Lower leg skin (tissue), 4 donors: Measurements from ENCODE around the gene MTFR2. TPM values are rescaled to one million over a fixed set of nuclear protein-coding genes. Genes with fewer than 3 reads are reported as not detected.
A peak's percentile ranks its signal among the peaks of the same experiment; 100 is the strongest.

ENCODE experiments used
- DNase-seq, 2 donors: peaks; one replicate each; pipeline ENCODE4 v3.0.0-alpha.2; 2019; ENCODE audit warnings: low spot score in 2 of 2
- H3K4me3 ChIP-seq: fragments of 200-600 bp; sonication (generic); 2 replicates; pipeline ENCODE4 v1.5.1; 2017; ENCODE audit warnings: mild to moderate bottlenecking, low read depth; ENCODE audit not compliant: poor library complexity, severe bottlenecking
- POLR2A ChIP-seq, 2 donors: fragments of 450-650 bp; IDR thresholded peaks; one replicate each; pipeline ENCODE4 v1.6.1; 2016 to 2017; ENCODE audit warnings: antibody characterized with exemption in 2 of 2, mild to moderate bottlenecking in 1 of 2, moderate library complexity in 1 of 2
- WGBS, 2 donors: methylation state at CpG; one replicate each; pipeline ENCODE4 v1.1.5; 2018; 5-methylcytosine and 5-hydroxymethylcytosine counted together
- intact Hi-C: fragments of 100-400 bp; cut with DNase I; formaldehyde crosslinking; loops from one replicate; pipeline ENCODE4 v1.15.0; 2023; ENCODE audit warnings: low total_unique reads
- total RNA-seq, 4 donors: library from RNA; depleted of rRNA; stranded (reverse); fragments of >200 nt; gene quantifications; one replicate each; pipeline ENCODE4 v1.1.0, GENCODE V29; 2016
- TF ChIP-seq, protein P1 (sequence below), 3 donors: fragments of 450-650 bp; IDR thresholded peaks; one replicate each; pipeline ENCODE4 v1.5.1; 2016; ENCODE audit warnings: antibody characterized with exemption in 3 of 3, mild to moderate bottlenecking in 3 of 3, moderate library complexity in 2 of 3

MTFR2 gene
- total RNA-seq, 4 donors from 2014 or later, result 0.49 to 1.3 (median 0.76) TPM; not detected in 1

DNA sequence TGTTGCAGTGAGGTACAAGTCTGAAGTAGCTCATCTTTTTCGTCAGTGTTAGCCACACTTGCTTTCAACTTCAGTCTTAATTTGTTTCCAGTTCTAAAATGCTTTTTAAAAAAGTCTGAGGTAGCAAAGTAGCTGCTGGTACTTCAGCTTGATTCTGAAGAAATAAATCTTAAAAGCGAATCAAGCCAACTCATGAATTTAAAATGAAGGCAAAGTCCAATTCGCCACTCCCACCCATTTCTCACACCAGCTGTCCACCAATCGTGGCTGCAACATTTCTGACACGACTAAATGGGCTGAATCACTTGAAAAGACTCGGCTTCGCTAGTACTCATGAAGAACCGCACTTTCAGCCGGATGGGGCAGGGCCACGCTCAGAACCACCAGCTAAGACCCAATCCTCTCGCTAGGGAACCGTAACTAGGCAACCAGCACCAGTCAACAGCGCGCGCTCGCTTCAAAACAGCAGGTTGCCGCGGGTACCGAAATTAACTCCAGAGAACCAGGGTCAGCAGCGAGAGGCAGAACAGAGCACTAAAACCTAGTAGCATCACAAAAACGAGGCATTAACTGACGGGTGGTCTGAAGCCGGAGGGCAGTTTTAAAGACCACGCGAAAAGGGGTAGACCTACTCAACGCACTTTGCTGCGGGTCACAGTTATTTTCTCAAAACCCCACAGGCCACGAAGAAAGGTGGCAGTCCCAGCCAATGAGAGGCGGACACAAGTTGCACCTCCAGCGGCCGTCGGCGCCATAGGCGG lies 38.6 kb upstream of the MTFR2 start:
- intact Hi-C loops, result no loop called here
- 0 to 1% methylated on average over 32 to 34 of the region's 34 CpGs for WGBS, 2 donors

GRCh38 chr6:136284909-136285308 lies 34.8 kb upstream of the MTFR2 start:
- H3K4me3 ChIP-seq, result no peak overlapping the region
- no peak for DNase-seq
- 12 to 13% methylated on average over 2 of the region's 2 CpGs for WGBS, 2 donors
- no peak for TF ChIP-seq POLR2A (IDR thresholded peaks at IDR 0.05)
- TF ChIP-seq, protein P1, sequence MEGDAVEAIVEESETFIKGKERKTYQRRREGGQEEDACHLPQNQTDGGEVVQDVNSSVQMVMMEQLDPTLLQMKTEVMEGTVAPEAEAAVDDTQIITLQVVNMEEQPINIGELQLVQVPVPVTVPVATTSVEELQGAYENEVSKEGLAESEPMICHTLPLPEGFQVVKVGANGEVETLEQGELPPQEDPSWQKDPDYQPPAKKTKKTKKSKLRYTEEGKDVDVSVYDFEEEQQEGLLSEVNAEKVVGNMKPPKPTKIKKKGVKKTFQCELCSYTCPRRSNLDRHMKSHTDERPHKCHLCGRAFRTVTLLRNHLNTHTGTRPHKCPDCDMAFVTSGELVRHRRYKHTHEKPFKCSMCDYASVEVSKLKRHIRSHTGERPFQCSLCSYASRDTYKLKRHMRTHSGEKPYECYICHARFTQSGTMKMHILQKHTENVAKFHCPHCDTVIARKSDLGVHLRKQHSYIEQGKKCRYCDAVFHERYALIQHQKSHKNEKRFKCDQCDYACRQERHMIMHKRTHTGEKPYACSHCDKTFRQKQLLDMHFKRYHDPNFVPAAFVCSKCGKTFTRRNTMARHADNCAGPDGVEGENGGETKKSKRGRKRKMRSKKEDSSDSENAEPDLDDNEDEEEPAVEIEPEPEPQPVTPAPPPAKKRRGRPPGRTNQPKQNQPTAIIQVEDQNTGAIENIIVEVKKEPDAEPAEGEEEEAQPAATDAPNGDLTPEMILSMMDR (IDR thresholded peaks at IDR 0.05), result no peak
- intact Hi-C loops, result no loop called here

More for the DNA sequence above, 38.6 kb upstream of the MTFR2 start:
- peak overlapping the region; percentile 98 for H3K4me3 ChIP-seq
- peak; percentile 86 to 95 for DNase-seq
- TF ChIP-seq, protein P1 (IDR thresholded peaks at IDR 0.05), result peak in 1 of 3 donors; percentile 43
- no peak for TF ChIP-seq POLR2A (IDR thresholded peaks at IDR 0.05)

DNA sequence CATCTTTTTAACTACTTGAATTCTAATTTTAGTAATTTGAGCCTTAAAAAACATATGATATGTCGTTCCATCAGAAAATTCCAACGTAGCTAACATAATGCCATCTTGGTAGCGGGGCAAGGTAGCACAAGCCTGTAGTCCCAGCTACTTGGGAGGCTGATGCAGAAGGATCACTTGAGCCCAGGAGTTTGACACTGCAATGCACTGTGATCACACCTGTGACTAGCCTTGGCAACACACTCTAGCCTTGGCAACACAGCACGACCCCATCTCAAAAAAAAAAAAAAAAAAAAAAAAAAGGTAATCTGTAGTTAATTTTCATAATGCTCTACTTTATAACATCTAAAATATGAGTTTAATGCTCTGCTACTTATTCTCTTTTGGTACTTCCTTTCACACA lies 32.8 kb upstream of the MTFR2 start:
- 54 to 65% methylated on average over 4 of the region's 4 CpGs for WGBS, 2 donors
- no peak for TF ChIP-seq POLR2A (IDR thresholded peaks at IDR 0.05)
- TF ChIP-seq, protein P1 (IDR thresholded peaks at IDR 0.05), result no peak
- H3K4me3 ChIP-seq, result no peak overlapping the region
- intact Hi-C loops, result no loop called here
- DNase-seq, result no peak

- TF ChIP-seq, protein P1 (IDR thresholded peaks at IDR 0.05), result no peak
- TF ChIP-seq POLR2A (IDR thresholded peaks at IDR 0.05), result no peak
- intact Hi-C loops, result no loop called here
- no peak for DNase-seq
- 57 to 74% methylated on average over 3 of the region's 3 CpGs for WGBS, 2 donors
- H3K4me3 ChIP-seq, result no peak overlapping the region
These were observed 30.0 kb upstream of the MTFR2 start for GRCh38 chr6:136280032-136280609.

GRCh38 chr6:136274062-136274461 lies 24.0 kb upstream of the MTFR2 start:
- TF ChIP-seq, protein P1 (IDR thresholded peaks at IDR 0.05), result no peak
- TF ChIP-seq POLR2A (IDR thresholded peaks at IDR 0.05), result no peak
- 67 to 87% methylated on average over 1 of the region's 1 CpG for WGBS, 2 donors
- no peak overlapping the region for H3K4me3 ChIP-seq
- no peak for DNase-seq
- intact Hi-C loops, result no loop called here
